Neural progenitor cell (in vitro differentiated cells): Measurements from ENCODE around the gene HSF2BP. TPM values are rescaled to one million over a fixed set of nuclear protein-coding genes. Genes with fewer than 3 reads are reported as not detected.

Source experiments
- DNase-seq: peaks from one replicate; pipeline ENCODE4 v3.0.0-alpha.2; 2016; ENCODE audit warnings: low spot score
- H2AFZ ChIP-seq: fragments of 200-600 bp; sonication (generic); replicated peaks from 2 replicates; pipeline ENCODE4 v1.6.1; 2016; ENCODE audit warnings: antibody characterized with exemption
- H3F3A ChIP-seq: fragments of 200-600 bp; sonication (generic); 2 replicates; pipeline ENCODE4 v1.6.1; 2016; ENCODE audit warnings: antibody characterized with exemption, low read depth
- H3K27ac ChIP-seq: fragments of 200-600 bp; sonication (generic); 2 replicates; pipeline ENCODE4 v1.5.1; 2016; ENCODE audit warnings: mild to moderate bottlenecking
- H3K27me3 ChIP-seq: fragments of 200-600 bp; sonication (generic); 2 replicates; pipeline ENCODE4 v1.6.1; 2016; ENCODE audit warnings: mild to moderate bottlenecking, moderate library complexity
- H3K36me3 ChIP-seq: fragments of 200-600 bp; sonication (generic); 2 replicates; pipeline ENCODE4 v1.5.1; 2016
- H3K4me1 ChIP-seq: fragments of 200-600 bp; sonication (generic); 2 replicates; pipeline ENCODE4 v1.6.1; 2016; ENCODE audit warnings: mixed run types
- H3K4me2 ChIP-seq: fragments of 200-600 bp; sonication (generic); 2 replicates; pipeline ENCODE4 v1.6.1; 2016
- H3K4me3 ChIP-seq: fragments of 200-600 bp; sonication (generic); 2 replicates; pipeline ENCODE4 v1.5.1; 2016
- H3K79me2 ChIP-seq: fragments of 200-600 bp; sonication (generic); 2 replicates; pipeline ENCODE4 v1.6.1; 2016; ENCODE audit warnings: low read depth
- H3K9ac ChIP-seq: fragments of 200-600 bp; sonication (generic); 2 replicates; pipeline ENCODE4 v1.6.1; 2016
- H3K9me3 ChIP-seq: fragments of 200-600 bp; sonication (generic); 2 replicates; pipeline ENCODE4 v1.5.1; 2016; ENCODE audit warnings: low read depth
- H4K20me1 ChIP-seq: fragments of 200-600 bp; sonication (generic); 2 replicates; pipeline ENCODE4 v1.6.1; 2016; ENCODE audit warnings: low read depth
- H3K27ac Mint-ChIP-seq: 3 replicates; pipeline ENCODE4 v1.8.0; 2021; ENCODE audit warnings: mixed read lengths
- H3K27me3 Mint-ChIP-seq: 2 replicates; pipeline ENCODE4 v1.8.0; 2022; ENCODE audit warnings: low read depth, mild to moderate bottlenecking, inconsistent platforms, moderate library complexity, mixed read lengths; ENCODE audit not compliant: insufficient read depth
- H3K36me3 Mint-ChIP-seq: 3 replicates; pipeline ENCODE4 v1.8.0; 2021; ENCODE audit warnings: mixed read lengths
- H3K4me1 Mint-ChIP-seq: 3 replicates; pipeline ENCODE4 v1.8.0; 2021; ENCODE audit warnings: mixed read lengths
- H3K4me3 Mint-ChIP-seq: 3 replicates; pipeline ENCODE4 v1.8.0; 2021; ENCODE audit warnings: mild to moderate bottlenecking, moderate library complexity, mixed read lengths
- H3K9me3 Mint-ChIP-seq: 3 replicates; pipeline ENCODE4 v1.8.0; 2020; ENCODE audit warnings: mixed read lengths
- CTCF ChIP-seq: fragments of 200-600 bp; sonication (generic); IDR thresholded peaks from 2 replicates; pipeline ENCODE4 v1.5.1; 2017; ENCODE audit warnings: antibody characterized with exemption, mild to moderate bottlenecking
- EZH2 ChIP-seq: fragments of 200-600 bp; sonication (generic); IDR thresholded peaks from 2 replicates; pipeline ENCODE4 v1.6.1; 2017; ENCODE audit warnings: antibody characterized with exemption, mild to moderate bottlenecking, moderate library complexity
- EZH2phosphoT487 ChIP-seq: fragments of 200-600 bp; sonication (generic); IDR thresholded peaks from 2 replicates; pipeline ENCODE4 v1.6.1; 2017; ENCODE audit warnings: antibody characterized with exemption
- total RNA-seq: library from RNA; depleted of rRNA; stranded (reverse); fragments of >200 nt; gene quantifications from 2 replicates; pipeline ENCODE4 v1.2.3, GENCODE V29; 2015; ENCODE audit warnings: low replicate concordance

Gene HSF2BP
- total RNA-seq, 1 donor from 2014 or later = 0.71 TPM

DNA sequence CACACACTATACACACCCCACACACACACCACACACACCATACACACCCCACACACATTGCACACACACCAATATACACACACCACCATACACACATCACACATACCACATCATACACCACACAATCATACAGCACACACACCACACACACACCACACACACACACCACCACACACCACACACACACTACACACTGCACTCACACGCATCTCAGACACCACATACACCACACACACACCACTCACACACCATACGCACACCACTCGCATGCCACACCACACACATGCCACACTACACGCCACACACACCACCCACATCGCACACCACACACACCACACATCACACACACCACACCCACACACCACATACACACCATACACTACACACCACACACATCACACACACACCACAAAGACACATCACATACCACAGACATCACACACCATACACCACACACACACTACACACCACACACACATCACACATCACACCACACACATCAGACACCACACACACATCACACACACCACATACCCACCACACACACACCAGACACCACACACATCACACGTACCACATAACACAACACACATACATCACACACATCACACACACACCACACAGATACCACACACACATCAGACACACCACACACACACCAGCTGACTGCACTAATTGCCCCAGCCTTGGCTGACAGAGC, 54.6 kb downstream of the HSF2BP start:
- Mint-ChIP-seq H3K36me3 (no peaks in the 10 kb centered on the region), H3K9me3 (peaks cover 3% of the 10 kb centered on the region), H3K4me3 (no peak overlapping the region), H3K27me3 (peaks cover 2% of the 10 kb centered on the region), H3K4me1 (no peaks in the 10 kb centered on the region), H3K27ac (no peak overlapping the region)
- Histone ChIP-seq H3K9ac (no peak overlapping the region), H3K36me3 (no peaks in the 10 kb centered on the region), H3K27me3 (no peaks in the 10 kb centered on the region), H3K27ac (no peak overlapping the region), H3K4me2 (no peak overlapping the region), H3K79me2 (no peaks in the 10 kb centered on the region), H4K20me1 (no peaks in the 10 kb centered on the region), H3K4me1 (no peaks in the 10 kb centered on the region), H2AFZ (no peak overlapping the region), H3F3A (no peaks in the 10 kb centered on the region), H3K4me3 (no peak overlapping the region), H3K9me3 (no peaks in the 10 kb centered on the region)
- TF ChIP-seq CTCF = no peak
- no peak for TF ChIP-seq EZH2phosphoT487
- no peak for TF ChIP-seq EZH2
- DNase-seq = no peak

- Histone ChIP-seq H3K4me3 (no peak overlapping the region), H3K36me3 (no peaks in the 10 kb centered on the region), H3F3A (no peaks in the 10 kb centered on the region), H4K20me1 (no peaks in the 10 kb centered on the region), H2AFZ (no peak overlapping the region), H3K4me2 (no peak overlapping the region), H3K27me3 (no peaks in the 10 kb centered on the region), H3K9me3 (no peaks in the 10 kb centered on the region), H3K27ac (no peak overlapping the region), H3K9ac (no peak overlapping the region), H3K79me2 (no peaks in the 10 kb centered on the region), H3K4me1 (no peaks in the 10 kb centered on the region)
- H3K9me3 Mint-ChIP-seq = peaks cover 3% of the 10 kb centered on the region
- no peak overlapping the region for H3K27ac Mint-ChIP-seq
- no peaks in the 10 kb centered on the region for H3K36me3 Mint-ChIP-seq
- peak; percentile 25 for DNase-seq
- no peak for TF ChIP-seq EZH2
- TF ChIP-seq CTCF = no peak
- TF ChIP-seq EZH2phosphoT487 = no peak
- H3K27me3 Mint-ChIP-seq = peaks cover 2% of the 10 kb centered on the region
- no peak overlapping the region for H3K4me3 Mint-ChIP-seq
- H3K4me1 Mint-ChIP-seq = no peaks in the 10 kb centered on the region
Measured at GRCh38 chr21:43603641-43604504, 55.4 kb downstream of the HSF2BP start.

- H3K27me3 ChIP-seq = no peaks in the 10 kb centered on the region
- Mint-ChIP-seq H3K27ac (no peak overlapping the region), H3K4me1 (peaks cover 2% of the 10 kb centered on the region), H3K4me3 (no peak overlapping the region), H3K27me3 (peaks cover 2% of the 10 kb centered on the region), H3K9me3 (peaks cover 3% of the 10 kb centered on the region), H3K36me3 (no peaks in the 10 kb centered on the region)
- no peaks in the 10 kb centered on the region for H3K9me3 ChIP-seq
- no peak overlapping the region for H3K27ac ChIP-seq
- no peak for DNase-seq
- no peaks in the 10 kb centered on the region for H3K36me3 ChIP-seq
- H3F3A ChIP-seq = no peaks in the 10 kb centered on the region
- H4K20me1 ChIP-seq = no peaks in the 10 kb centered on the region
- H2AFZ ChIP-seq = no peak overlapping the region
- no peak overlapping the region for H3K4me3 ChIP-seq
- H3K9ac ChIP-seq = no peak overlapping the region
- no peaks in the 10 kb centered on the region for H3K79me2 ChIP-seq
- TF ChIP-seq EZH2 (no peak), CTCF (no peak), EZH2phosphoT487 (no peak)
- no peaks in the 10 kb centered on the region for H3K4me1 ChIP-seq
- H3K4me2 ChIP-seq = no peak overlapping the region
Measured at GRCh38 chr21:43603233-43603626, 56.1 kb downstream of the HSF2BP start.
